Suprapubic skin (tissue), 4 donors: ENCODE results near the gene SLC25A25. TPM values are rescaled to one million over a fixed set of nuclear protein-coding genes. Genes with fewer than 3 reads are reported as not detected.

Experiments
- DNase-seq, 2 donors: peaks; one replicate each; pipeline ENCODE4 v3.0.0-alpha.2; 2019; ENCODE audit warnings: low spot score in 2 of 2
- H3K27ac ChIP-seq: fragments of 200-600 bp; sonication (generic); one replicate; pipeline ENCODE4 v1.5.1; 2019
- H3K27me3 ChIP-seq: fragments of 200-600 bp; sonication (generic); one replicate; pipeline ENCODE4 v1.5.1; 2019
- H3K36me3 ChIP-seq: fragments of 200-600 bp; sonication (generic); one replicate; pipeline ENCODE4 v1.5.1; 2019
- H3K4me1 ChIP-seq: fragments of 200-600 bp; sonication (generic); one replicate; pipeline ENCODE4 v1.5.1; 2019
- H3K4me3 ChIP-seq: fragments of 200-600 bp; sonication (generic); one replicate; pipeline ENCODE4 v1.5.1; 2019; ENCODE audit warnings: mild to moderate bottlenecking
- H3K9me3 ChIP-seq: fragments of 200-600 bp; sonication (generic); one replicate; pipeline ENCODE4 v1.5.1; 2019
- CTCF ChIP-seq, 2 donors: fragments of 200-600 bp in 1 of 2; fragments of 450-650 bp in 1 of 2; sonication (generic) in 1 of 2; IDR thresholded peaks; one replicate each; pipeline ENCODE4 v1.5.1; 2016 to 2019; ENCODE audit warnings: antibody characterized with exemption in 2 of 2, mild to moderate bottlenecking in 1 of 2, moderate library complexity in 1 of 2
- EP300 ChIP-seq: sonication (generic); formaldehyde crosslinking; IDR thresholded peaks from one replicate; pipeline ENCODE4 v1.6.1; 2017; ENCODE audit warnings: antibody characterized with exemption
- POLR2A ChIP-seq, 2 donors: fragments of 450-650 bp; IDR thresholded peaks; one replicate each; pipeline ENCODE4 v1.6.1; 2017; ENCODE audit warnings: antibody characterized with exemption in 2 of 2, mild to moderate bottlenecking in 2 of 2, moderate library complexity in 2 of 2
- POLR2AphosphoS5 ChIP-seq, 3 donors: sonication (generic); formaldehyde crosslinking; IDR thresholded peaks; one replicate each; pipeline ENCODE4 v1.6.1; 2017; ENCODE audit warnings: antibody characterized with exemption in 3 of 3
- WGBS: methylation state at CpG from one replicate; pipeline ENCODE4 v1.1.5; 2018; 5-methylcytosine and 5-hydroxymethylcytosine counted together
- total RNA-seq, 4 donors: library from RNA; depleted of rRNA; stranded (reverse); fragments of >200 nt; gene quantifications; one replicate each; pipeline ENCODE4 v1.1.0, GENCODE V29; 2016

Gene SLC25A25
- total RNA-seq, 4 donors from 2014 or later: 37.9 to 106 (median 66.5) TPM

DNA sequence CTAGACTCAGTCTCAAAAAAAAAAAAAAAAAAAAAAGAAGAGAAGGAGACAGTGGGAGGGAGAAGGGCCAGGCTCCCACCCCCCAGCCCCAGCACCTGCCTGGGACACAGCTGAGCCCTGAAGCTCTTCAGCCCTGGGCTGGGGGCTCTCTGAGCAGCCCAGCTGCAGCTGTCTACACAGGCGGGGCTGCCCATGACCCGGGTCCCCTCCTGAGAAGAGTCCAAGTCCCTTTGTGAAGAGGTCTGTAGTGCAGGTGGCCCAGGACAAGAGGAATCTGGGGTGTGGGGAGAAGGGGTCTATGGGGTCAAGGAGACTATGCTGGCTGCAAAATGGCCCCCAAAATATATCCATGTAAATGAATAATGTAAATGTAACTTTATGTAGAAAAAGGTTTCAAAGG lies 74.6 kb downstream of the SLC25A25 start:
- no peaks in the 10 kb centered on the region for H3K27me3 ChIP-seq
- H3K27ac ChIP-seq: no peak overlapping the region
- no peaks in the 10 kb centered on the region for H3K36me3 ChIP-seq
- no peaks in the 10 kb centered on the region for H3K9me3 ChIP-seq
- H3K4me3 ChIP-seq: no peak overlapping the region
- DNase-seq: no peak
- 93% methylated on average over 2 of the region's 2 CpGs for WGBS
- TF ChIP-seq POLR2AphosphoS5 (IDR thresholded peaks at IDR 0.05) (no peak), POLR2A (IDR thresholded peaks at IDR 0.05) (no peak)
- H3K4me1 ChIP-seq: peaks cover 25% of the 10 kb centered on the region

DNA sequence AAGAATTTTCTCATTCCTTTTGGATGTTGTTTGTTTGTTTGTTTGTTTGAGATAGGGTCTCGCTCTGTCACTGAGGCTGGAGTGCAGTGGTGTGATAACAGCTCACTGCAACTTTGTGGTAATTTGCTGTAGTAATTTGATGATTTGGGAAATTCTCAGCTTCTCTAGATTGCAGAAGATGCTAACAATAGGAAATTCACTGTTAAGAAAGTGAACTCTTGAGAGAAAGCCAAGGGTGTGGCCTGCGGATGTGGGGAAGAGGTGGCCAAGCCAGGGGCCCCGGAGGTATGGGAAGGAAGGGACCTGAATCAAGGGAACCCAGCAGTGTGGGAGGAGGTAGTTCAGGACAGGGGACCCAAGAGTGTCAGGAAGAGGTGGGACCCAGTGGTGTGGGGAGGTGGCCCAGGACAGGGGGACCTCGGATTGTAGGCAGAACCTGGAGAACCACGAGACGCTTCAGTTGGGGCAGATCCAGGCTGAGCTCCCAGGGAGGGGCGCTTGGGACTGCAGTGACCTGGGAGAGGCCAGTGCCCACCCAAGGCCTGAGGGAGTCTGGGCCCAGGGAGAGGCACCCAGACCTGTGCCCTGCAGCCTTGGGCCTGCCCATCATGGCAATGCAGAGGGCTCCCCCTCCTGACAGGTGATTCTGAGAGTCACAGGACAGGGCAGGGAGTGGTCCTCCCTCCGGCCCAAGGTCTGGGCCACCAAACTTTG lies 75.7 kb downstream of the SLC25A25 start:
- H3K36me3 ChIP-seq: no peaks in the 10 kb centered on the region
- H3K4me1 ChIP-seq: peaks cover 30% of the 10 kb centered on the region
- no peaks in the 10 kb centered on the region for H3K27me3 ChIP-seq
- no peaks in the 10 kb centered on the region for H3K9me3 ChIP-seq
- H3K4me3 ChIP-seq: no peak overlapping the region
- TF ChIP-seq POLR2A (IDR thresholded peaks at IDR 0.05) (no peak), POLR2AphosphoS5 (IDR thresholded peaks at IDR 0.05) (no peak), EP300 (no peak), CTCF (IDR thresholded peaks at IDR 0.05) (no peak)
- no peak overlapping the region for H3K27ac ChIP-seq
- DNase-seq: peak in 1 of 2 donors; percentile 57
- 53% methylated on average over 7 of the region's 8 CpGs for WGBS

DNA sequence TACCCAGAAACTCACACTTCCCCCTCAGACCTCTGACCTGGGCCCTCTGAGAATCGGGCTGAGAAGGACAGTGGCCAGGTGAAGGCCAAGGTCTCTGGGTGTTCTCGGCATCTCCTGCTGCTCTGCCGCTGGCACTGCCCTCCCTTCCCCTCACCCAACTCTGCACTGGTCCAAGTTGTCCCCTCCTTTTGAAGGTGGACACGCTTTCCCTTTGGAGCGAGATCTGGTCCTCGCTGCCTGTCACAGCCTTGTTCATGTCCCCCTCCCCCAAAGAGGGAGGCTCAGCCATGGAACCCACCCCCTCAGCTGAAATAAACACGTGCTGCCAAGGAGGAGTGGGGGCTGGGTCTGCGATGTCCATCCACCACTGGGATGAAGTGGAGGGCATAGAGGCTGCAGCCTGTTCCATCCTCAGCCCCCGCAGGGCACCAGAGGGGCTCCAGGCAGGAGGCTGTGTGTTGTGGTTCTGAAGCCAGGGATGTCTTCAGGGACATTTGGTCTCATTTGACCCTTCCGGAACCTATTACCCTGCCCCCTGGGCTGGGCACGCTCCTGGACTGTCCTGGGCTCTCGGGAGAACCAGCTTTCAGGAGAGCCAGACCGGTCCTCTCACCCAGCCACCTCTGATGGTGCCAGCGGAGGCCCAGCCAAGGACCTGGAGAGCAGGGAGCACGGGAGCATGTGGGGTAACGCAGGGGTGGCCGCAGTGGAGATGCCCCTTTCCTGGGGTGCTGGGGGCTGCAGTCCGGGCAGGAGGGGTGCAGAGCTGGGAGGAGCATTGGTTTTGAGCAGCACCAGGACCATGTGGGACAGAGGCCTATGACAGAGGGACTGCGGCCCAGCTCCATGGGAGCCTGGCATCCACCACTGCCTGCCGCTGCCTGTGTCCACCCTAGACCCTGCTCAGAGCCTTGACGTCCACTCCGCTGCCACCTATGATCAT lies 76.5 kb downstream of the SLC25A25 start:
- H3K27ac ChIP-seq: no peak overlapping the region
- 92% methylated on average over 15 of the region's 22 CpGs for WGBS
- no peak for DNase-seq
- H3K4me1 ChIP-seq: peaks cover 39% of the 10 kb centered on the region
- no peaks in the 10 kb centered on the region for H3K9me3 ChIP-seq
- no peak for TF ChIP-seq POLR2AphosphoS5 (IDR thresholded peaks at IDR 0.05)
- TF ChIP-seq POLR2A (IDR thresholded peaks at IDR 0.05): no peak
- TF ChIP-seq CTCF (IDR thresholded peaks at IDR 0.05): no peak
- no peak for TF ChIP-seq EP300
- no peak overlapping the region for H3K4me3 ChIP-seq
- no peaks in the 10 kb centered on the region for H3K27me3 ChIP-seq
- H3K36me3 ChIP-seq: no peaks in the 10 kb centered on the region

DNA sequence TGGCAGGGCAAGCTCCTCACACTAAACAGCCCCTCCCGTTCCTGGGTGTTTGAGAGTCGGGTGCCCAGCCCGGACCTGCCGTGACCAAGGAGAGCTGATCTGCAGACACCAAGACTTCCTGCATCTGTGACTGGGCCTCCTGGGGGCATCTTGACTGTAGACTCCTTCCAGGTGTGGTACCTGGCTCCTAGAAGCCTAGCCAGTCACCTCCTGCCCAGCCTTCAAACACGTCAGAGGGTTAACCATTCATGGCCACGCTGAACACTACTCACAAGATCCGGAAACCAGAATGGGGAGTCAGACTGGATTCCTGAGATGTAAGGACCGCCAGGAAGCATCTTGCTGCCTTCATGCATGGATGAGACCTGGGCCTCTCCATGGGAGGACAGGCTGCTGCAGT lies 77.5 kb downstream of the SLC25A25 start:
- Histone ChIP-seq H3K36me3 (no peaks in the 10 kb centered on the region), H3K4me3 (no peak overlapping the region), H3K27me3 (no peaks in the 10 kb centered on the region), H3K27ac (no peak overlapping the region), H3K4me1 (peaks cover 47% of the 10 kb centered on the region), H3K9me3 (no peaks in the 10 kb centered on the region)
- no peak for TF ChIP-seq EP300
- no peak for TF ChIP-seq POLR2A (IDR thresholded peaks at IDR 0.05)
- no peak for TF ChIP-seq POLR2AphosphoS5 (IDR thresholded peaks at IDR 0.05)
- TF ChIP-seq CTCF (IDR thresholded peaks at IDR 0.05): no peak
- no peak for DNase-seq
- 20% methylated on average over 2 of the region's 8 CpGs for WGBS

DNA sequence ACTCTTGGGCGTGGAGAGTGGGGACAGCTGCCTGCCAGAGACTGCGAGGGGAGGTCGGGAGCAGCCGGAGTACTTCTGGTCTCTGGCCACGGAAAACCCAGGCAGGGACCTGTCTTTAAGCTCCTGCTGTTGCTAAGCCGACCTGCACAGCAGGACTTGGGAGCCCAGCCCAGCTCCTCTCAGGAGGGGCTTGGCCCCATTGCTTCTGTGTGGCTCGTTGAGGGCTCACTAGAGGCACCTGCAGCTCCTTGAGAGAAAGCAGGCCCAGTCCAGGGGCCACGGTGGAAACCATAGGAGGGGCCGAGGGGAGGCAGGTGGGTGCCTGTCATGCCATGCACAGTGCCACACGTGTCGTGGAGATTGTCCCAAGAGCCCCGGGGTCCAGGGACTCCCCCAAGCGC lies 77.9 kb downstream of the SLC25A25 start:
- Histone ChIP-seq H3K4me1 (peaks cover 50% of the 10 kb centered on the region), H3K27ac (peak overlapping the region; percentile 29), H3K4me3 (no peak overlapping the region), H3K9me3 (no peaks in the 10 kb centered on the region), H3K36me3 (no peaks in the 10 kb centered on the region), H3K27me3 (no peaks in the 10 kb centered on the region)
- TF ChIP-seq POLR2A (IDR thresholded peaks at IDR 0.05): no peak
- no peak for DNase-seq
- WGBS: 73% methylated on average over 8 of the region's 13 CpGs

GRCh38 chr9:128146591-128147120 lies 78.6 kb downstream of the SLC25A25 start:
- no peak overlapping the region for H3K27ac ChIP-seq
- WGBS: 93% methylated on average over 7 of the region's 8 CpGs

More at GRCh38 chr9:128146591-128147120, 78.6 kb downstream of the SLC25A25 start:
- TF ChIP-seq EP300: no peak
- no peaks in the 10 kb centered on the region for H3K27me3 ChIP-seq
- no peaks in the 10 kb centered on the region for H3K9me3 ChIP-seq
- no peak overlapping the region for H3K4me3 ChIP-seq
- no peaks in the 10 kb centered on the region for H3K36me3 ChIP-seq
- peaks cover 50% of the 10 kb centered on the region for H3K4me1 ChIP-seq
- DNase-seq: peak in 1 of 2 donors; percentile 42
